ENCODE results near the gene EZR.

DNA sequence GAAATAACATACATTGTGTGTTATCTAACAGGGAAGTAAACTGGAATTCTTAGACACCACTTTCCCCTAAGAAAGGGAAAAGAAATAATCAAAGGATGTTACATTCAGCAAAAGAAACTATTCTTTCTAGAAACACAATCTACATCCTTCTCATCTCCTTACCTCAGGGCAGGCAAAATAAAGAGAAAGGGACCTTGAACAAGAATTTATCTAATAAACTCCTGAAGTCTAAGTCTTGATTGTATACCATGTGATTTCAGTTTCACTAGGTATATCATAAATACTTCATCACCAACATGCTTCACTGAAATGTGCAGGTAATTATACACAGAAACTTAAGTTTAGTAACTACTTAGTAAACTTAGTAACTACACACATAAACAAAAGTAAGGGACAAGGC, 15.0 kb downstream of the EZR start:
- TF ChIP-seq, protein P1, sequence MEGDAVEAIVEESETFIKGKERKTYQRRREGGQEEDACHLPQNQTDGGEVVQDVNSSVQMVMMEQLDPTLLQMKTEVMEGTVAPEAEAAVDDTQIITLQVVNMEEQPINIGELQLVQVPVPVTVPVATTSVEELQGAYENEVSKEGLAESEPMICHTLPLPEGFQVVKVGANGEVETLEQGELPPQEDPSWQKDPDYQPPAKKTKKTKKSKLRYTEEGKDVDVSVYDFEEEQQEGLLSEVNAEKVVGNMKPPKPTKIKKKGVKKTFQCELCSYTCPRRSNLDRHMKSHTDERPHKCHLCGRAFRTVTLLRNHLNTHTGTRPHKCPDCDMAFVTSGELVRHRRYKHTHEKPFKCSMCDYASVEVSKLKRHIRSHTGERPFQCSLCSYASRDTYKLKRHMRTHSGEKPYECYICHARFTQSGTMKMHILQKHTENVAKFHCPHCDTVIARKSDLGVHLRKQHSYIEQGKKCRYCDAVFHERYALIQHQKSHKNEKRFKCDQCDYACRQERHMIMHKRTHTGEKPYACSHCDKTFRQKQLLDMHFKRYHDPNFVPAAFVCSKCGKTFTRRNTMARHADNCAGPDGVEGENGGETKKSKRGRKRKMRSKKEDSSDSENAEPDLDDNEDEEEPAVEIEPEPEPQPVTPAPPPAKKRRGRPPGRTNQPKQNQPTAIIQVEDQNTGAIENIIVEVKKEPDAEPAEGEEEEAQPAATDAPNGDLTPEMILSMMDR (IDR thresholded peaks at IDR 0.05): no peak
- TF ChIP-seq EP300 (IDR thresholded peaks at IDR 0.05): no peak
- TF ChIP-seq POLR2AphosphoS5 (IDR thresholded peaks at IDR 0.05): no peak
- TF ChIP-seq POLR2A (IDR thresholded peaks at IDR 0.05): no peak
